Measurements from ENCODE around the gene GLB1L. TPM values are rescaled to one million over a fixed set of nuclear protein-coding genes. Genes with fewer than 3 reads are reported as not detected.

The GLB1L gene
- total RNA-seq, 1 donor from 2014 or later, result 1.7 TPM

GRCh38 chr2:219209236-219210195, 35.7 kb downstream of the GLB1L start:
- Histone ChIP-seq H3K9me3 (replicated peaks) (no peaks in the 10 kb centered on the region), H3K27me3 (ENCODE audit: low read depth) (no peaks in the 10 kb centered on the region), H3K27ac (replicated peaks) (no peak overlapping the region), H3K36me3 (peaks cover 58% of the 10 kb centered on the region), H3K4me3 (no peak overlapping the region), H3K4me1 (peaks cover 27% of the 10 kb centered on the region)
- TF ChIP-seq, protein P1, sequence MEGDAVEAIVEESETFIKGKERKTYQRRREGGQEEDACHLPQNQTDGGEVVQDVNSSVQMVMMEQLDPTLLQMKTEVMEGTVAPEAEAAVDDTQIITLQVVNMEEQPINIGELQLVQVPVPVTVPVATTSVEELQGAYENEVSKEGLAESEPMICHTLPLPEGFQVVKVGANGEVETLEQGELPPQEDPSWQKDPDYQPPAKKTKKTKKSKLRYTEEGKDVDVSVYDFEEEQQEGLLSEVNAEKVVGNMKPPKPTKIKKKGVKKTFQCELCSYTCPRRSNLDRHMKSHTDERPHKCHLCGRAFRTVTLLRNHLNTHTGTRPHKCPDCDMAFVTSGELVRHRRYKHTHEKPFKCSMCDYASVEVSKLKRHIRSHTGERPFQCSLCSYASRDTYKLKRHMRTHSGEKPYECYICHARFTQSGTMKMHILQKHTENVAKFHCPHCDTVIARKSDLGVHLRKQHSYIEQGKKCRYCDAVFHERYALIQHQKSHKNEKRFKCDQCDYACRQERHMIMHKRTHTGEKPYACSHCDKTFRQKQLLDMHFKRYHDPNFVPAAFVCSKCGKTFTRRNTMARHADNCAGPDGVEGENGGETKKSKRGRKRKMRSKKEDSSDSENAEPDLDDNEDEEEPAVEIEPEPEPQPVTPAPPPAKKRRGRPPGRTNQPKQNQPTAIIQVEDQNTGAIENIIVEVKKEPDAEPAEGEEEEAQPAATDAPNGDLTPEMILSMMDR (IDR thresholded peaks at IDR 0.05; ENCODE audit: borderline replicate concordance), result no peak
- intact Hi-C loops (cut with micrococcal nuclease), result no loop called here
- no peak for DNase-seq

- peak overlapping the region; percentile 81 for H3K4me3 ChIP-seq
- TF ChIP-seq, protein P1 (IDR thresholded peaks at IDR 0.05; ENCODE audit: borderline replicate concordance), result no peak
- H3K9me3 ChIP-seq (replicated peaks), result no peaks in the 10 kb centered on the region
- DNase-seq, result no peak
- H3K27ac ChIP-seq (replicated peaks), result peak overlapping the region; percentile 97
- peaks cover 27% of the 10 kb centered on the region for H3K4me1 ChIP-seq
- peaks cover 45% of the 10 kb centered on the region for H3K36me3 ChIP-seq
- intact Hi-C loops (cut with micrococcal nuclease), result no loop called here
- no peaks in the 10 kb centered on the region for H3K27me3 ChIP-seq (ENCODE audit: low read depth)
These were observed 37.1 kb downstream of the GLB1L start for GRCh38 chr2:219207884-219208740.

DNA sequence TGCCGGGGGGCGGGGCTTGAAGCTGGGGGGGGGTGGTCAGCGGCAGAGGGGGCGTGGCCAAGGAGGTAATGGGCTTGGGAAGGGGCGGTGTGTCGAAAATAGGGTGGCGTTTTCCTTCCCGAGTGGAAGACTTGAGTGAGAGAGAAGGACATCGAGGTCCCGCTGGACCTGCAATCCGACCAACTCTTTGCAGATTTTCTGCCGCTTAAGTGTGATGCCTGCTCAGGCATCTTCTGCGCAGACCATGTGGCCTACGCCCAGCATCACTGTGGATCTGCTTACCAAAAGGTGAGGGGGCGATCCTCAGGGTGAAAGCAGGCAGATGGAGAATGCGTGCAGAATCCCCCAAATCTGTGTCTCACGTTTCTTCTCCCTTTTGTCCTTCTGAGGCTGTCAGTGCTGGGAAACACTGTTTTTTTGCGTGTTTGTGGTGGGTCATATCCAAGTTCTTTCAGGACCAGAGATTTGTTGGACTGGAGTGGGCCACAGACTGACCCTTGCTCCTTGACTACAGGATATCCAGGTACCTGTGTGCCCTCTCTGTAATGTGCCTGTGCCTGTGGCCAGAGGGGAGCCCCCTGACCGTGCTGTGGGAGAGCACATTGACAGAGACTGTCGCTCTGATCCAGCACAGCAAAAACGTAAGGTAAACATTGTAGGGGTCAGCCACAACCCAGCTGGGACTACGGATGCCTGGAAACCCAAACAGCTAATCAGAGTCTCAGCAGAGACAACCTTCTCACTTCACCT, 37.9 kb downstream of the GLB1L start:
- peaks cover 27% of the 10 kb centered on the region for H3K4me1 ChIP-seq
- DNase-seq, result no peak
- H3K27me3 ChIP-seq (ENCODE audit: low read depth), result no peaks in the 10 kb centered on the region
- H3K27ac ChIP-seq (replicated peaks), result peak overlapping the region; percentile 97
- intact Hi-C loops (cut with micrococcal nuclease), result no loop called here
- TF ChIP-seq, protein P1 (IDR thresholded peaks at IDR 0.05; ENCODE audit: borderline replicate concordance), result no peak
- H3K4me3 ChIP-seq, result peak overlapping the region; percentile 81
- H3K9me3 ChIP-seq (replicated peaks), result no peaks in the 10 kb centered on the region
- peaks cover 37% of the 10 kb centered on the region for H3K36me3 ChIP-seq

DNA sequence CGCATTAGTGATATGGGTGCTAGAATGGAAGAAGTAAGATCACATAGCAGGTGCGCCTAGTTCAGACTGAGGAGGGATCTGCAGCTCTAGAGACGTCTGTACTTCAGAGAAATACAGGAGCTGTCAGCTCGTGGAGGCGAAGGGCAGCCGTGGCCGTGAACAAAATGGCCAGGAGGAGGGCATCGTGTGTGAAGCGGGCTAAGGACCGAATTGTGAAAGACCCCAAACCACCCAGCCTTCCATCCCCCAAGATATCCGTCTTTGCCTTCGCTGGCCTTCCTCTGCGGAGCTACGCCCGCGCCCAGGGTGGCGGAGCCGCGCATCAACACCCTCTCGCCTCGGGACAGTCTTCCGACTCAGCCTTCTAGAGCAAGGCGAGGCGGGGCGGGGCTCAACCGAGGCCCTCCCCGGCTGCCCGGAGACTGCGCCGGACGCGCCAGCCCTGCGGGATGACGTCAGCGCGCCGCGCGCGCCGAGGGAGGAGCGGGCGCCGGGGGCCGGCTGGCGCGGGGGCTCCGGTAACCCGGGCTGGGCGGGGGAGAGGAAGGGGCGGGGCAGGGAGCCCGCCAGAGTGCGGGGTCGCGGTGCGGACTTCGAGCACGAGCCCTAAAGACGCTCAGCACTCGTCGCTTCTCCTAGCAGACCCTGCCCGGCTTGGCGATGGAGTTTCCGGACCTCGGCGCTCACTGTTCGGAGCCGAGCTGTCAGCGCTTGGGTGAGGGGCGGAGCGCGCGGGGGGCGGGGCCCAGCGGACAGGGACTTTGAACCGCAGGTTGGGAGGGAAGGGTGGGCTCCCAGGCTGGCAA, 38.7 kb downstream of the GLB1L start, which contains the start of gene ZFAND2B:
Gene ZFAND2B (plus strand): TSS at position 455 of the 806 bp plus-strand sequence. CDS start 206 bp downstream, at position 661.
- intact Hi-C loops (cut with micrococcal nuclease), result no loop called here
- TF ChIP-seq, protein P1 (IDR thresholded peaks at IDR 0.05; ENCODE audit: borderline replicate concordance), result peak; percentile 33
- Histone ChIP-seq H3K9me3 (replicated peaks) (no peaks in the 10 kb centered on the region), H3K4me3 (peak within 1 kb of the TSS; percentile 81), H3K4me1 (peaks cover 27% of the 10 kb centered on the region), H3K27ac (replicated peaks) (peak within 1 kb of the TSS; percentile 97), H3K27me3 (ENCODE audit: low read depth) (no peaks in the 10 kb centered on the region), H3K36me3 (peaks cover 31% of the 10 kb centered on the region)
- DNase-seq, result peak; percentile 94

All from left ventricle myocardium inferior (tissue), 1 donor.